Calu3 (cell line): ENCODE results near the gene FMN2. TPM values are rescaled to one million over a fixed set of nuclear protein-coding genes. Genes with fewer than 3 reads are reported as not detected.

Experiments
- BruUV-seq: library from RNA; stranded (reverse); fragments of 400-500 nt; replicated peaks from 2 replicates; lab custom pipeline; 2021; lab: Mats Ljungman, UMichigan
- CTCF ChIA-PET: fragments of 300-600 bp; sonication (Branson Sonifier 250); formaldehyde crosslinking; loops from one replicate; lab custom pipeline; 2022; ENCODE audit warnings: antibody characterized with exemption; lab: Charles Lee
- DNase-seq: peaks from one replicate; pipeline ENCODE4 v3.0.0; 2022
- H3K27ac Mint-ChIP-seq: one replicate; pipeline ENCODE4 v1.8.0; 2022; ENCODE audit warnings: mixed read lengths; ENCODE audit not compliant: unreplicated experiment
- H3K27me3 Mint-ChIP-seq: one replicate; pipeline ENCODE4 v1.8.0; 2022; ENCODE audit warnings: mixed read lengths; ENCODE audit not compliant: unreplicated experiment
- H3K36me3 Mint-ChIP-seq: one replicate; pipeline ENCODE4 v1.8.0; 2022; ENCODE audit warnings: mild to moderate bottlenecking, moderate library complexity, mixed read lengths; ENCODE audit not compliant: insufficient read depth, unreplicated experiment
- H3K4me1 Mint-ChIP-seq: one replicate; pipeline ENCODE4 v1.8.0; 2022; ENCODE audit warnings: mild to moderate bottlenecking, low read depth, mixed read lengths; ENCODE audit not compliant: unreplicated experiment
- H3K4me3 Mint-ChIP-seq: one replicate; pipeline ENCODE4 v1.8.0; 2022; ENCODE audit warnings: mild to moderate bottlenecking, low read depth, moderate library complexity, mixed read lengths; ENCODE audit not compliant: unreplicated experiment
- H3K9me3 Mint-ChIP-seq: one replicate; pipeline ENCODE4 v1.8.0; 2022; ENCODE audit warnings: low read depth, mixed read lengths; ENCODE audit not compliant: unreplicated experiment
- CTCF ChIP-seq: fragments of 200-600 bp; IDR thresholded peaks from one replicate; pipeline ENCODE4 v1.8.0; 2022; ENCODE audit warnings: antibody characterized with exemption; ENCODE audit not compliant: unreplicated experiment
- intact Hi-C: fragments of 100-400 bp; cut with micrococcal nuclease; formaldehyde crosslinking; loops from one replicate; pipeline ENCODE4 v1.10.0; 2022; ENCODE audit not compliant: unreplicated experiment
- total RNA-seq: library from RNA; stranded (reverse); gene quantifications from 2 replicates; pipeline ENCODE4 v1.2.3, GENCODE V29; 2022

The FMN2 gene
- total RNA-seq, 1 experiment from 2014 or later, result 0.12 TPM

- no peaks in the 10 kb centered on the region for H3K36me3 Mint-ChIP-seq
- H3K27ac Mint-ChIP-seq, result no peak overlapping the region
- CTCF ChIA-PET, result no interaction called here
- H3K27me3 Mint-ChIP-seq, result no peaks in the 10 kb centered on the region
- no peak overlapping the region for H3K4me3 Mint-ChIP-seq
- no peak for DNase-seq
- TF ChIP-seq CTCF, result no peak
- H3K4me1 Mint-ChIP-seq, result no peaks in the 10 kb centered on the region
- H3K9me3 Mint-ChIP-seq, result no peaks in the 10 kb centered on the region
- no TSS peak for BruUV-seq
- intact Hi-C loops, result no loop called here
These were observed 5.3 kb downstream of the FMN2 start for GRCh38 chr1:240096974-240097373.

DNA sequence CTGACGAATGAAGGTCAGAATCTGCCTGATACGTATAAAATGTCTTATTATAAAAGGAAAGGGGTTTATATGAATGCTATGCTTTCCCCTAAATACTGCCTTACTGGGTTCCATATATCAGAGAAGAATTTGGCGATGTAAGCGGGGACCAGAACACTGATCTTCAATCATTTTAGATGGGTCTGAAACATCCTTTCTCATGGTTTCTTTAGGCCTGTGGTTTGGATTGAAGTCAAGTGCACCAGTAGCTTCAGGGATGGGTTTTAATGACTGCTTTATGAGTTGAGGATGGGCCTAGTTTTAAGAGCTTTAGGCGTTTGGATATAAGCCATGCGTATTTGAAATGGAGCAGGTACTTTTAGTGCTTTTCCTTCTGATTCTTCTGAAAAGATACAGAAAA lies 6.9 kb downstream of the FMN2 start:
- H3K9me3 Mint-ChIP-seq, result peaks cover 2% of the 10 kb centered on the region
- H3K4me3 Mint-ChIP-seq, result no peak overlapping the region
- no peaks in the 10 kb centered on the region for H3K27me3 Mint-ChIP-seq
- H3K4me1 Mint-ChIP-seq, result no peaks in the 10 kb centered on the region
- no peak overlapping the region for H3K27ac Mint-ChIP-seq
- BruUV-seq, result no TSS peak
- no peaks in the 10 kb centered on the region for H3K36me3 Mint-ChIP-seq
- intact Hi-C loops, result no loop called here
- CTCF ChIA-PET, result no interaction called here
- DNase-seq, result no peak
- no peak for TF ChIP-seq CTCF

DNA sequence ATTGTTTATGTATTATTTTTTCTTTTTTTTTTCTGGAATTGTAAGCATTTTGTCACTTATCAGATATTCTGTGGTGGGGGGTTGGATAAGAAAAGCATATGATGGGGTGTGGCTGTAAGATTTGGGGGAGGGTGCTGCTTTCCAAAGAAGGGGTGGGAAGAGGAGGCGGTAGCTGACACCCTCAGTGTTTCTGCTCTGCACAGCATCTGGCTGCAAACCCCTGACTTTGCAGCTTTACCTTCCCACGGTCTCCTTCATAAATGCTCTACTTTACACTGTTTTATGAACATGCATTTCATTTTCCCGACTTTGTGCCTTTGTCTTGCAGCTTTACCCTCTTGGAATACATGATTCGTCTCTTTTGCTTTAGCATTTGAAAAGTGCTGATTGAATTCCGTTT lies 7.6 kb downstream of the FMN2 start:
- no peaks in the 10 kb centered on the region for H3K4me1 Mint-ChIP-seq
- H3K36me3 Mint-ChIP-seq, result no peaks in the 10 kb centered on the region
- intact Hi-C loops, result no loop called here
- TF ChIP-seq CTCF, result no peak
- H3K4me3 Mint-ChIP-seq, result no peak overlapping the region
- no peak overlapping the region for H3K27ac Mint-ChIP-seq
- no peak for DNase-seq
- CTCF ChIA-PET, result no interaction called here
- no peaks in the 10 kb centered on the region for H3K27me3 Mint-ChIP-seq
- BruUV-seq, result no TSS peak
- H3K9me3 Mint-ChIP-seq, result peaks cover 2% of the 10 kb centered on the region

DNA sequence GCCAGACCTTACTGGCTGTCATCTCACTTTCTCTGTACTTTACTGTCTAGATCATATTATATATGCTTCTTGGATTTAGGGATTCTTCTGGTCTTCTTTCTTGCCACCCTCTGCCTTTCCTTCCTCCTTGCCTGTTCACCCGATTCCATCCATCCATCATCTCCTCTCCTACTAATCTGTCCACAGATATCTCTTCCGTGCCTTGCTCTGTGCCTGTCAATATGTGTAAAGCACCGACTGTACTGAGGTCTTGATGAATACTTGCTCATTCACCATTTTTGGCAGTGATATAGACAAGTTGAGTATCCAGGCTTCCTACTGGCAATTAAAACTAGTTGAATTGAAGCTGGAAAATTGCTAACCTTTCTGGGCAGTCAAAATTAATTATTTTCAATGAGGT lies 8.1 kb downstream of the FMN2 start:
- H3K27ac Mint-ChIP-seq, result no peak overlapping the region

More for the DNA sequence above, 8.1 kb downstream of the FMN2 start:
- H3K36me3 Mint-ChIP-seq, result no peaks in the 10 kb centered on the region
- CTCF ChIA-PET, result no interaction called here
- DNase-seq, result no peak
- intact Hi-C loops, result no loop called here
- TF ChIP-seq CTCF, result no peak
- no peaks in the 10 kb centered on the region for H3K27me3 Mint-ChIP-seq
- BruUV-seq, result no TSS peak
- peaks cover 2% of the 10 kb centered on the region for H3K9me3 Mint-ChIP-seq
- H3K4me1 Mint-ChIP-seq, result no peaks in the 10 kb centered on the region
- H3K4me3 Mint-ChIP-seq, result no peak overlapping the region
